Neural cell (in vitro differentiated cells): Measurements from ENCODE around the gene EIF4B. TPM values are rescaled to one million over a fixed set of nuclear protein-coding genes. Genes with fewer than 3 reads are reported as not detected.

Source experiments
- H2AFZ ChIP-seq: fragments of 200-600, 300-800 bp; sonication (generic), shearing (Covaris generic); 2 replicates; pipeline ENCODE4 v1.6.0; 2014; ENCODE audit warnings: low read depth, mild to moderate bottlenecking, antibody characterized with exemption, low read length, moderate library complexity
- H3F3A ChIP-seq: fragments of 200-600 bp; shearing (Covaris generic); 2 replicates; pipeline ENCODE4 v1.6.1; 2016; ENCODE audit warnings: mild to moderate bottlenecking, moderate library complexity, mixed read lengths, antibody characterized with exemption, low read length; ENCODE audit not compliant: insufficient read depth, poor library complexity, severe bottlenecking
- H3K27ac ChIP-seq: fragments of 200-600, 300-800 bp; sonication (generic), shearing (Covaris generic); 2 replicates; pipeline ENCODE4 v1.5.1; 2014; ENCODE audit warnings: mild to moderate bottlenecking, low read length, moderate library complexity
- H3K27me3 ChIP-seq: fragments of 300-800, 200-600 bp; sonication (generic), shearing (Covaris generic); 2 replicates; pipeline ENCODE4 v1.6.0; 2014; ENCODE audit warnings: mild to moderate bottlenecking, low read depth, low read length, moderate library complexity; ENCODE audit not compliant: insufficient read depth
- H3K36me3 ChIP-seq: fragments of 300-800, 200-600 bp; sonication (generic), shearing (Covaris generic); 2 replicates; pipeline ENCODE4 v1.5.1; 2014; ENCODE audit warnings: mild to moderate bottlenecking, antibody characterized with exemption, low read length, moderate library complexity; ENCODE audit not compliant: insufficient read depth
- H3K4me2 ChIP-seq: fragments of 300-800, 200-600 bp; sonication (generic), shearing (Covaris generic); 2 replicates; pipeline ENCODE4 v1.6.0; 2014; ENCODE audit warnings: mild to moderate bottlenecking, low read length
- H3K4me3 ChIP-seq: fragments of 300-800, 200-600 bp; sonication (generic), shearing (Covaris generic); 2 replicates; pipeline ENCODE4 v1.5.1; 2014; ENCODE audit warnings: mild to moderate bottlenecking, low read length, moderate library complexity
- H3K79me2 ChIP-seq: fragments of 200-600 bp; shearing (Covaris generic); replicated peaks from 2 replicates; pipeline ENCODE4 v1.6.0; 2014; ENCODE audit warnings: mild to moderate bottlenecking, low read length, moderate library complexity; ENCODE audit not compliant: insufficient read depth
- H3K9ac ChIP-seq: fragments of 300-800, 200-600 bp; sonication (generic), shearing (Covaris generic); 2 replicates; pipeline ENCODE4 v1.6.1; 2016; ENCODE audit warnings: mild to moderate bottlenecking, low read length, mixed read lengths
- H3K9me2 ChIP-seq: fragments of 200-600 bp; shearing (Covaris generic); 2 replicates; pipeline ENCODE4 v1.6.1; 2016; ENCODE audit warnings: mild to moderate bottlenecking, low read length, mixed read lengths; ENCODE audit not compliant: insufficient read depth
- H3K9me3 ChIP-seq: fragments of 200-600, 300-800 bp; sonication (generic), shearing (Covaris generic); 2 replicates; pipeline ENCODE4 v1.6.1; 2016; ENCODE audit warnings: mild to moderate bottlenecking, mixed run types, low read length, moderate library complexity, mixed read lengths
- H4K20me1 ChIP-seq: fragments of 200-600 bp; shearing (Covaris generic); 2 replicates; pipeline ENCODE4 v1.6.1; 2016; ENCODE audit warnings: mild to moderate bottlenecking, mixed run types; ENCODE audit not compliant: insufficient read depth
- CTCF ChIP-seq: fragments of 450-650 bp; IDR thresholded peaks from 2 replicates; pipeline ENCODE4 v1.5.1; 2014; ENCODE audit warnings: antibody characterized with exemption, mild to moderate bottlenecking, moderate library complexity; ENCODE audit not compliant: poor library complexity, severe bottlenecking
- EP300 ChIP-seq: fragments of 450-650 bp; conservative IDR thresholded peaks from 2 replicates; pipeline ENCODE4 v1.6.1; 2014; ENCODE audit warnings: antibody characterized with exemption, mild to moderate bottlenecking, moderate library complexity; ENCODE audit not compliant: poor library complexity, severe bottlenecking
- EZH2 ChIP-seq: fragments of 200-600, 300-800 bp; shearing (Covaris generic), sonication (generic); IDR thresholded peaks from 2 replicates; pipeline ENCODE4 v1.6.1; 2014; ENCODE audit warnings: antibody characterized with exemption, low read length, borderline replicate concordance, mild to moderate bottlenecking; ENCODE audit not compliant: insufficient read depth, poor library complexity, severe bottlenecking
- MXI1 ChIP-seq: fragments of 450-650 bp; conservative IDR thresholded peaks from 2 replicates; pipeline ENCODE4 v1.6.1; 2014; ENCODE audit warnings: antibody characterized with exemption, mild to moderate bottlenecking; ENCODE audit not compliant: poor library complexity, severe bottlenecking
- POLR2AphosphoS5 ChIP-seq: IDR thresholded peaks from 2 replicates; pipeline ENCODE4 v1.6.1; 2012
- RAD21 ChIP-seq: fragments of 450-650 bp; conservative IDR thresholded peaks from 2 replicates; pipeline ENCODE4 v1.6.1; 2014; ENCODE audit warnings: antibody characterized with exemption, mild to moderate bottlenecking, moderate library complexity
- REST ChIP-seq: IDR thresholded peaks from 2 replicates; pipeline ENCODE4 v1.6.1; 2012; ENCODE audit warnings: borderline replicate concordance
- SMC3 ChIP-seq: fragments of 450-650 bp; conservative IDR thresholded peaks from 2 replicates; pipeline ENCODE4 v1.6.1; 2014; ENCODE audit warnings: antibody characterized with exemption, mild to moderate bottlenecking, moderate library complexity; ENCODE audit not compliant: poor library complexity
- TAF1 ChIP-seq: IDR thresholded peaks from 2 replicates; pipeline ENCODE4 v1.6.1; 2012; ENCODE audit warnings: low read depth
- polyA plus RNA-seq: library from polyadenylated mRNA; depleted of rRNA; stranded (reverse); fragments of >200 nt; gene quantifications from 2 replicates; pipeline ENCODE4 v1.2.3, GENCODE V29; 2014

The EIF4B gene
- polyA plus RNA-seq, 1 donor from 2014 or later = 333 TPM

DNA sequence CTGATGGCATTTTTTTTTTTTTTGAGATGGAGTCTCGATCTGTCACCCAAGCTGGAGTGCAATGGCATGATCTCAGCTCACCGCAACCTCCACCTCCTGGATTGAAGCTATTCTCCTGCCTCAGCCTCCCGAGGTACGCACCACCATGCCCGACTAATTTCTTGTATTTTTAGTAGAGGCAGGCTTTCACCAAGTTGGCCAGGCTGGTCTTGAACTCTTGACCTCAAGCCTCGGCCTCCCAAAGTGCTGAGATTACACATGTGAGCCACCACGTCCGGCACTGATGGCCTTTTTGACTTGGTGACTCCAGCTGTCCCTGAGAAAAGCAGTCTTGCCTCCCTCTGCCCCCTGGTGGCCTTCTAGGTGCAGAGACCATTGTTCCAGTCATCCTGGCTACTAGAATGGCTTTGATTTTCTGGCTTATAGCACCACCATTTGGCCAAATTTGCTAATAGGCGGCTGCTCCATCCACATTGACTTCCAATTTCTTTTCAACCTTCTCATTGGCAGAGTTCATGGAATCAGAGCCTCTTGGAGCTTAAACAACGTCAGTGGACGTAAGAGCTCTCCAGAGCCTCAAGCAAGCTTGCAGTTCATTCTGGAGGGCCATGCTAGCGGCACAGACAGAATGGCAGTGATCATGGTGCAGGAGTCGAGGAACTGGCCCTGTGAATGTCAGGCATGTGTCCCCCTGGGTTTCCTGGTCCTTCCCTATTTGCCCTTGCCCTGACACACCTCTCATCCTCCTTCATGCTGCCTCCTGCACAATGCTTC is 25.4 kb upstream of the EIF4B start:
- H3K36me3 ChIP-seq = no peaks in the 10 kb centered on the region
- TF ChIP-seq RAD21 (peak; percentile 98), CTCF (peak; percentile 99), TAF1 (no peak), SMC3 (peak; percentile 98), MXI1 (no peak)
- H3F3A ChIP-seq = no peaks in the 10 kb centered on the region
- no peak overlapping the region for H3K9ac ChIP-seq
- H4K20me1 ChIP-seq = no peaks in the 10 kb centered on the region
- no peak overlapping the region for H3K4me3 ChIP-seq
- no peaks in the 10 kb centered on the region for H3K9me3 ChIP-seq
- H2AFZ ChIP-seq = no peak overlapping the region
- H3K27ac ChIP-seq = no peak overlapping the region
- H3K4me2 ChIP-seq = no peak overlapping the region
- H3K27me3 ChIP-seq = no peaks in the 10 kb centered on the region
- H3K79me2 ChIP-seq = no peaks in the 10 kb centered on the region
- no peaks in the 10 kb centered on the region for H3K9me2 ChIP-seq

- H3K4me2 ChIP-seq = no peak overlapping the region
- no peak overlapping the region for H2AFZ ChIP-seq
- H3K9me2 ChIP-seq = no peaks in the 10 kb centered on the region
- H3K27ac ChIP-seq = no peak overlapping the region
- H3K9me3 ChIP-seq = no peaks in the 10 kb centered on the region
- no peak for TF ChIP-seq EP300
- TF ChIP-seq CTCF = no peak
- TF ChIP-seq SMC3 = no peak
- no peak for TF ChIP-seq EZH2
- no peak for TF ChIP-seq TAF1
- TF ChIP-seq REST = no peak
- no peak for TF ChIP-seq POLR2AphosphoS5
- no peak for TF ChIP-seq MXI1
- TF ChIP-seq RAD21 = no peak
- H3F3A ChIP-seq = no peaks in the 10 kb centered on the region
- no peaks in the 10 kb centered on the region for H4K20me1 ChIP-seq
- H3K9ac ChIP-seq = no peak overlapping the region
- no peaks in the 10 kb centered on the region for H3K36me3 ChIP-seq
- no peak overlapping the region for H3K4me3 ChIP-seq
- no peaks in the 10 kb centered on the region for H3K79me2 ChIP-seq
- H3K27me3 ChIP-seq = no peaks in the 10 kb centered on the region
These were observed 22.1 kb upstream of the EIF4B start for GRCh38 chr12:52984136-52984535.
